GM12878 (cell line): ENCODE results near the gene TMEM52B. TPM values are rescaled to one million over a fixed set of nuclear protein-coding genes. Genes with fewer than 3 reads are reported as not detected.

Experiments used
- ATAC-seq: fragments of 200-7000 bp; cut with Tn5 transposase; 3 replicates; pipeline ENCODE4 v1.9.1; 2020; ENCODE audit warnings: mild to moderate bottlenecking, moderate library complexity
- BruUV-seq: library from RNA; stranded (reverse); fragments of 400-500 nt; replicated peaks from 2 replicates; lab custom pipeline; 2021; lab: Mats Ljungman, UMichigan
- CTCF ChIA-PET: fragments of 300-600 bp; sonication (Branson Sonifier 250); formaldehyde crosslinking; extraction: SDS; loops from one replicate; lab custom pipeline; 2021; ENCODE audit warnings: inconsistent platforms; lab: Yijun Ruan, JAX
- POLR2A ChIA-PET: fragments of 350-600 bp; formaldehyde crosslinking; extraction: SDS; loops from one replicate; lab custom pipeline; 2021; ENCODE audit warnings: inconsistent platforms; lab: Charles Lee
- RAD21 ChIA-PET: fragments of 300-600 bp; sonication (Branson Sonifier 250); formaldehyde crosslinking; loops from one replicate; lab custom pipeline; 2023; ENCODE audit warnings: antibody characterized with exemption; ENCODE audit not compliant: unreplicated experiment; lab: Charles Lee
- SMC1A ChIA-PET: fragments of 300-600 bp; sonication (Branson Sonifier 250); formaldehyde crosslinking; loops from one replicate; lab custom pipeline; 2023; ENCODE audit not compliant: unreplicated experiment, uncharacterized antibody; lab: Charles Lee
- DNase-seq: peaks from one replicate; pipeline ENCODE4 v3.0.0-alpha.2; 2011; ENCODE audit warnings: low read depth, low spot score
- FAIRE-seq: peaks from 3 replicates; lab custom pipeline; 2011; peaks lifted over from hg19 to GRCh38; lab: Jason Lieb, UNC
- H2AFZ ChIP-seq: 2 replicates; pipeline ENCODE4 v1.6.0; 2011; ENCODE audit warnings: low read depth, low read length, control low read depth; ENCODE audit not compliant: control insufficient read depth
- H3K27ac ChIP-seq: 2 replicates; pipeline ENCODE4 v1.5.1; 2011; ENCODE audit warnings: control low read depth; ENCODE audit not compliant: control insufficient read depth, insufficient read depth
- H3K27me3 ChIP-seq, 2 experiments: replicated peaks in 1 of 2; 2 replicates each; pipeline versions ENCODE4 v1.6.0 to v1.6.1; 2011; ENCODE audit warnings: low read length in 1 of 2; ENCODE audit not compliant: control insufficient read depth in 2 of 2, insufficient read depth in 2 of 2
- H3K36me3 ChIP-seq, 2 experiments: 2 replicates each; pipeline ENCODE4 v1.5.1; 2011; ENCODE audit warnings: low read length in 1 of 2; ENCODE audit not compliant: control insufficient read depth in 2 of 2, insufficient read depth in 2 of 2
- H3K4me1 ChIP-seq: 2 replicates; pipeline ENCODE4 v1.6.1; 2011; ENCODE audit warnings: mild to moderate bottlenecking, low read length, moderate library complexity, mixed read lengths; ENCODE audit not compliant: control insufficient read depth, insufficient read depth
- H3K4me2 ChIP-seq: 2 replicates; pipeline ENCODE4 v1.6.0; 2011; ENCODE audit warnings: control low read depth; ENCODE audit not compliant: control insufficient read depth, insufficient read depth
- H3K4me3 ChIP-seq: fragments of 200-600 bp; sonication (generic); 2 replicates; pipeline ENCODE4 v1.5.1; 2016
- H3K79me2 ChIP-seq: 2 replicates; pipeline ENCODE4 v1.6.0; 2011; ENCODE audit warnings: low read length; ENCODE audit not compliant: control insufficient read depth, insufficient read depth
- H3K9ac ChIP-seq: 2 replicates; pipeline ENCODE4 v1.8.0; 2011; ENCODE audit warnings: low read length, control low read depth, mixed read lengths; ENCODE audit not compliant: control insufficient read depth, insufficient read depth
- H3K9me3 ChIP-seq: replicated peaks from 3 replicates; pipeline ENCODE4 v1.5.1; 2011; ENCODE audit warnings: mild to moderate bottlenecking, low read length; ENCODE audit not compliant: control insufficient read depth, insufficient read depth
- H4K20me1 ChIP-seq: 2 replicates; pipeline ENCODE4 v1.6.0; 2011; ENCODE audit not compliant: control insufficient read depth, insufficient read depth
- ATF2 ChIP-seq: IDR thresholded peaks from 2 replicates; pipeline ENCODE4 v1.6.1; 2012; ENCODE audit warnings: low read length, inconsistent platforms
- BHLHE40 ChIP-seq, 2 experiments: fragments of 450-650 bp in 1 of 2; IDR thresholded peaks; 2 replicates each; pipeline ENCODE4 v1.6.1; 2011 to 2017; ENCODE audit warnings: low read depth in 2 of 2, borderline replicate concordance in 1 of 2, improper control_type of control experiment in 1 of 2, low read length in 1 of 2, mild to moderate bottlenecking in 1 of 2
- CHD1 ChIP-seq: IDR thresholded peaks from 2 replicates; pipeline ENCODE4 v1.6.1; 2012; ENCODE audit warnings: low read depth, low read length, improper control_type of control experiment
- CREB1 ChIP-seq: IDR thresholded peaks from 2 replicates; pipeline ENCODE4 v1.6.1; 2012; ENCODE audit warnings: low read depth, mild to moderate bottlenecking, inconsistent platforms
- CREM ChIP-seq: IDR thresholded peaks from 2 replicates; pipeline ENCODE4 v1.6.1; 2014; ENCODE audit warnings: antibody characterized with exemption, low read depth
- GABPA ChIP-seq: IDR thresholded peaks from 2 replicates; pipeline ENCODE4 v1.6.1; 2014; ENCODE audit warnings: antibody characterized with exemption, low read depth, mild to moderate bottlenecking, inconsistent platforms
- MEF2B ChIP-seq: fragments of 450-650 bp; IDR thresholded peaks from 2 replicates; pipeline ENCODE4 v1.6.1; 2018; ENCODE audit warnings: mild to moderate bottlenecking, moderate library complexity; ENCODE audit not compliant: partially characterized antibody, poor library complexity, severe bottlenecking
- MLLT1 ChIP-seq: fragments of 450-650 bp; IDR thresholded peaks from 2 replicates; pipeline ENCODE4 v1.6.1; 2016; ENCODE audit warnings: mild to moderate bottlenecking
- NR2C2 ChIP-seq: IDR thresholded peaks from 2 replicates; pipeline ENCODE4 v1.6.1; 2011; ENCODE audit warnings: borderline replicate concordance, low read depth; ENCODE audit not compliant: control insufficient read depth, insufficient read length
- PAX8 ChIP-seq: fragments of 450-650 bp; IDR thresholded peaks from 2 replicates; pipeline ENCODE4 v1.6.1; 2017; ENCODE audit warnings: mild to moderate bottlenecking, moderate library complexity
- SIX5 ChIP-seq: IDR thresholded peaks from 2 replicates; pipeline ENCODE4 v1.6.1; 2011; ENCODE audit warnings: mild to moderate bottlenecking, low read depth, low read length, moderate library complexity; ENCODE audit not compliant: severe bottlenecking
- STAT1 ChIP-seq: fragments of 450-650 bp; conservative IDR thresholded peaks from 2 replicates; pipeline ENCODE4 v1.6.1; 2014; ENCODE audit warnings: antibody characterized with exemption, mild to moderate bottlenecking
- YY1 ChIP-seq: IDR thresholded peaks from 2 replicates; pipeline ENCODE4 v1.6.1; 2011; ENCODE audit warnings: low read depth, mild to moderate bottlenecking, low read length
- ZNF24 ChIP-seq: fragments of 450-650 bp; IDR thresholded peaks from 2 replicates; pipeline ENCODE4 v1.6.1; 2017; ENCODE audit warnings: antibody characterized with exemption, mild to moderate bottlenecking
- WGBS: methylation state at CpG from one replicate; pipeline ENCODE4 v1.1.6; 2016; ENCODE audit warnings: low lambda C conversion rate; ENCODE audit not compliant: insufficient replicate concordance, insufficient coverage; ENCODE audit errors: missing lambda C conversion rate; 5-methylcytosine and 5-hydroxymethylcytosine counted together
- in situ Hi-C: fragments of 300-500 bp; cut with MboI; formaldehyde crosslinking; loops from 9 replicates; pipeline ENCODE4 v1.14.3; 2018; ENCODE audit warnings: mixed read lengths
- intact Hi-C: fragments of 100-400 bp; cut with micrococcal nuclease; formaldehyde crosslinking; loops from one replicate; pipeline ENCODE4 v1.14.2; 2022; ENCODE audit not compliant: unreplicated experiment
- polyA plus RNA-seq, 11 experiments: library from polyadenylated mRNA; depleted of rRNA in 4 of 11; unstranded in 6 of 11; stranded (reverse) in 5 of 11; fragments of >200 nt; fragmentation: Nextera tagmentation in 4 of 11; fragmentation: Illumina TruSeq in 1 of 11; extraction: Ambion mirVana in 4 of 11; extraction: Trizol in 1 of 11; gene quantifications; 1 replicate in 1 of 11; 2 replicates in 10 of 11; pipeline versions ENCODE4 v1.2.1 to v1.2.3, GENCODE V29; 2011 to 2016; ENCODE audit warnings: inconsistent platforms in 2 of 11, missing spikeins in 2 of 11, low read depth in 1 of 11
- total RNA-seq, 4 experiments: library from RNA; depleted of rRNA in 3 of 4; stranded (reverse); fragments of >200 nt in 3 of 4; fragmentation: Illumina TruSeq in 1 of 4; extraction: Trizol in 1 of 4; gene quantifications; 2 replicates each; pipeline versions ENCODE4 v1.2.1 to v1.2.3, GENCODE V29; 2013 to 2021

TMEM52B gene
- total and polyA plus RNA-seq, 10 of the 15 experiments (the other 5 are each of a cell fraction or from before 2014, with no cell fraction given) = not detected

GRCh38 chr12:10211940-10212738, 33.3 kb downstream of the TMEM52B start:
- H3K4me3 ChIP-seq = peak overlapping the region; percentile 57
- DNase-seq = no peak
- H3K79me2 ChIP-seq = no peaks in the 10 kb centered on the region
- no peaks in the 10 kb centered on the region for H3K9me3 ChIP-seq
- H3K27me3 ChIP-seq = peaks cover 0 to 3% of the 10 kb centered on the region in 2 experiments; a peak in 2 of 4 replicates
- POLR2A ChIA-PET = no interaction called here
- H3K4me2 ChIP-seq = peak overlapping the region; percentile 97
- in situ Hi-C loops (no loop called here), intact Hi-C loops (no loop called here)
- peak overlapping the region; percentile 83 for H2AFZ ChIP-seq
- no peaks in the 10 kb centered on the region for H3K36me3 ChIP-seq
- H3K4me1 ChIP-seq = peaks cover 6% of the 10 kb centered on the region; the same call in 1 of the 2 replicates
- 0 out of 2 replicates have a peak, but pooled peaks have one; percentile 57 for TF ChIP-seq CREM
- TF ChIP-seq CREB1 = peak; percentile 74
- TF ChIP-seq CHD1 = no peak
- TF ChIP-seq ZNF24 = no peak
- peak in 1 of 2 experiments; percentile 67; a peak in 1 of 4 replicates for TF ChIP-seq BHLHE40 (IDR thresholded peaks at IDR 0.05; ENCODE audit: borderline replicate concordance in 1 of 2, low read depth in 2 of 2, low read length in 1 of 2)
- ATAC-seq = peak; percentile 84
- CTCF ChIA-PET = interaction anchor here (1.0 kb wide), 1 partner anchor 60 kb away, joined by 3 read pairs; no protein-coding TSS in a partner anchor
- peak overlapping the region; percentile 18; the same call in 1 of the 2 replicates for H3K27ac ChIP-seq
- H3K9ac ChIP-seq = peak overlapping the region; percentile 60
- 29% methylated on average over 38 of the region's 40 CpGs for WGBS
- SMC1A ChIA-PET = no interaction called here
- H4K20me1 ChIP-seq = no peaks in the 10 kb centered on the region
- no peak for FAIRE-seq
- RAD21 ChIA-PET = no interaction called here
- BruUV-seq = no TSS peak

- ChIA-PET SMC1A (no interaction called here), CTCF (interaction anchor here (1.0 kb wide), 1 partner anchor 60 kb away, joined by 3 read pairs; no protein-coding TSS in a partner anchor), RAD21 (no interaction called here), POLR2A (no interaction called here)
- FAIRE-seq (no peak), DNase-seq (no peak), ATAC-seq (peak; percentile 79)
- H3K9ac ChIP-seq = peak within 1 kb of the TSS; percentile 60
- peak within 1 kb of the TSS; percentile 18 for H3K27ac ChIP-seq
- peaks cover 0 to 3% of the 10 kb centered on the region in 2 experiments; a peak in 2 of 4 replicates for H3K27me3 ChIP-seq
- H3K4me3 ChIP-seq = peak within 1 kb of the TSS; percentile 57
- H3K4me2 ChIP-seq = peak within 1 kb of the TSS; percentile 97
- no peaks in the 10 kb centered on the region for H3K79me2 ChIP-seq
- under 1% methylated on average over 35 of the region's 35 CpGs for WGBS
- peak within 1 kb of the TSS; percentile 83 for H2AFZ ChIP-seq
- no peaks in the 10 kb centered on the region for H3K9me3 ChIP-seq
- H3K4me1 ChIP-seq = peaks cover 6% of the 10 kb centered on the region; the same call in 1 of the 2 replicates
- in situ Hi-C loops = no loop called here
- intact Hi-C loops = no loop called here
- BruUV-seq = no TSS peak
- H4K20me1 ChIP-seq = no peaks in the 10 kb centered on the region
- no peaks in the 10 kb centered on the region for H3K36me3 ChIP-seq
- TF ChIP-seq PAX8 = no peak
- TF ChIP-seq MEF2B = peak; percentile 12
- peak; percentile 90 for TF ChIP-seq CREB1
- no peak for TF ChIP-seq SIX5
- TF ChIP-seq ATF2 = 0 out of 2 replicates have a peak, but pooled peaks have one; percentile 31
- TF ChIP-seq YY1 = no peak
- no peak for TF ChIP-seq STAT1
- peak; percentile 67; the same call in 1 of the 2 replicates for TF ChIP-seq CREM
- TF ChIP-seq GABPA = no peak
- TF ChIP-seq NR2C2 = no peak
- no peak for TF ChIP-seq MLLT1
These were observed 33.9 kb downstream of the TMEM52B start, which contains the start of gene GABARAPL1 for GRCh38 chr12:10212739-10213131. GABARAPL1 (plus strand) TSS chr12:10212877; CDS start chr12:10213130, 253 bp downstream.
